Stimulated activated CD4-positive, alpha-beta T cell treated with anti-CD3 and anti-CD28 coated beads, TNF-alpha, amount 100 ng/mL, for 48 hours (primary cell): ENCODE data around the gene SLC12A9.

ENCODE experiments used
- DNase-seq, 3 donors: peaks; one replicate each; pipeline ENCODE4 v3.0.0-alpha.2; 2020; ENCODE audit warnings: low read depth in 3 of 3

Gene SLC12A9

GRCh38 chr7:100884736-100885439 lies 32.4 kb downstream of the SLC12A9 start:
- no peak for DNase-seq

- no peak for DNase-seq
These were observed 33.1 kb downstream of the SLC12A9 start for GRCh38 chr7:100885440-100886141.

- DNase-seq = no peak
These were observed 33.8 kb downstream of the SLC12A9 start for GRCh38 chr7:100886142-100886935.

GRCh38 chr7:100886936-100887515 lies 34.5 kb downstream of the SLC12A9 start:
- DNase-seq = no peak

- DNase-seq = no peak
These were observed 35.2 kb downstream of the SLC12A9 start for GRCh38 chr7:100887516-100888290.

- DNase-seq = no peak
These were observed 35.9 kb downstream of the SLC12A9 start for GRCh38 chr7:100888291-100888987.

GRCh38 chr7:100888988-100889750 lies 36.7 kb downstream of the SLC12A9 start, which contains the start of gene UFSP1:
TSS of gene UFSP1 (minus strand) at chr7:100889715. CDS start at chr7:100889271, 444 bp downstream.
- no peak for DNase-seq

GRCh38 chr7:100890653-100891567 lies 38.4 kb downstream of the SLC12A9 start:
- DNase-seq = no peak

GRCh38 chr7:100891568-100892247 lies 39.2 kb downstream of the SLC12A9 start:
- no peak for DNase-seq

GRCh38 chr7:100892364-100893317 lies 40.1 kb downstream of the SLC12A9 start:
- DNase-seq = no peak

- DNase-seq = no peak
These were observed 40.9 kb downstream of the SLC12A9 start for GRCh38 chr7:100893318-100893895.

GRCh38 chr7:100893910-100894721 lies 41.6 kb downstream of the SLC12A9 start:
- no peak for DNase-seq

- no peak for DNase-seq
These were observed 42.6 kb downstream of the SLC12A9 start for GRCh38 chr7:100894860-100895700.

- DNase-seq = no peak
These were observed 43.1 kb downstream of the SLC12A9 start, which contains the start of gene ACHE for GRCh38 chr7:100895701-100895955. TSS of gene ACHE (minus strand) at chr7:100895888. CDS start at chr7:100894232, 1,656 bp downstream.
